K562 (cell line): ENCODE results near the gene ANKRD60. TPM values are rescaled to one million over a fixed set of nuclear protein-coding genes. Genes with fewer than 3 reads are reported as not detected.

ENCODE experiments used
- CBFB ChIP-seq: sonication (generic); formaldehyde crosslinking; IDR thresholded peaks from 2 replicates; pipeline ENCODE4 v1.4.0; 2020; ENCODE audit warnings: mild to moderate bottlenecking, missing genetic modification reagents
- CREM ChIP-seq: IDR thresholded peaks from 2 replicates; pipeline ENCODE4 v1.6.1; 2014; ENCODE audit warnings: antibody characterized with exemption, low read depth
- DMBX1 ChIP-seq: fragments of 250-450 bp; sonication (Bioruptor Pico); IDR thresholded peaks from 2 replicates; pipeline ENCODE4 v1.8.0; 2022; ENCODE audit warnings: inconsistent platforms, mild to moderate bottlenecking, moderate library complexity, borderline replicate concordance
- GABPA ChIP-seq: fragments of 200-800 bp; sonication (Bioruptor generic); conservative IDR thresholded peaks from 2 replicates; pipeline ENCODE4 v1.6.1; 2016; ENCODE audit warnings: low read depth, missing genetic modification characterization, missing compliant biosample characterization
- GATAD2A ChIP-seq: fragments of 450-650 bp; IDR thresholded peaks from 2 replicates; pipeline ENCODE4 v1.6.1; 2017
- HDGF ChIP-seq: fragments of 450-650 bp; IDR thresholded peaks from 2 replicates; pipeline ENCODE4 v1.6.1; 2016
- SRSF7 ChIP-seq: fragments of 200-400 bp; formaldehyde crosslinking; optimal IDR thresholded peaks from 2 replicates; pipeline ENCODE3; 2017; ENCODE audit warnings: mild to moderate bottlenecking, low read depth, low read length
- TAF1 ChIP-seq: IDR thresholded peaks from 2 replicates; pipeline ENCODE4 v1.6.1; 2011; ENCODE audit warnings: mild to moderate bottlenecking, low read length, moderate library complexity; ENCODE audit not compliant: insufficient read depth, control insufficient read depth, severe bottlenecking; ENCODE audit errors: extremely low read depth
- TBL1XR1 ChIP-seq, 2 experiments: IDR thresholded peaks; 2 replicates each; pipeline ENCODE4 v1.6.1; 2012; ENCODE audit warnings: improper control_type of control experiment in 2 of 2, low read length in 2 of 2, mild to moderate bottlenecking in 1 of 2
- ZFP1 ChIP-seq: fragments of 450-650 bp; formaldehyde crosslinking; IDR thresholded peaks from 2 replicates; pipeline ENCODE4 v1.4.0; 2020; ENCODE audit warnings: mild to moderate bottlenecking, mixed read lengths
- ZFPM2 ChIP-seq: fragments of 250-450 bp; sonication (Bioruptor Pico); IDR thresholded peaks from 2 replicates; pipeline ENCODE4 v1.5.1; 2022; ENCODE audit warnings: mild to moderate bottlenecking
- ZFX ChIP-seq: sonication (generic); formaldehyde crosslinking; IDR thresholded peaks from 2 replicates; pipeline ENCODE4 v1.8.0; 2022; ENCODE audit warnings: mild to moderate bottlenecking, missing genetic modification reagents, moderate library complexity
- ZNF79 ChIP-seq: fragments of 250-450 bp; sonication (Bioruptor Pico); IDR thresholded peaks from 2 replicates; pipeline ENCODE4 v1.4.0; 2020; ENCODE audit warnings: low read depth, mild to moderate bottlenecking, moderate library complexity
- polyA plus RNA-seq, 8 experiments: library from polyadenylated mRNA; depleted of rRNA in 4 of 8; stranded (reverse) in 5 of 8; unstranded in 3 of 8; fragments of >200 nt; fragmentation: Nextera tagmentation in 2 of 8; fragmentation: Illumina TruSeq in 1 of 8; extraction: Ambion mirVana in 2 of 8; extraction: Trizol in 1 of 8; gene quantifications; 2 replicates each; pipeline versions ENCODE4 v1.2.1 to v1.2.3, GENCODE V29; 2011 to 2014; ENCODE audit warnings: inconsistent platforms in 1 of 8, missing spikeins in 1 of 8
- total RNA-seq, 7 experiments: library from RNA; depleted of rRNA in 6 of 7; stranded (reverse); fragments of >200 nt in 6 of 7; fragmentation: Illumina TruSeq in 2 of 7; extraction: Trizol in 2 of 7; gene quantifications; 2 replicates each; pipeline versions ENCODE4 v1.2.1 to v1.2.3, GENCODE V29; 2011 to 2021; ENCODE audit warnings: low replicate concordance in 1 of 7
- TF ChIP-seq, protein P1 (sequence below): fragments of 450-650 bp; IDR thresholded peaks from 2 replicates; pipeline ENCODE4 v1.6.1; 2014; ENCODE audit warnings: low read depth, mild to moderate bottlenecking, moderate library complexity, borderline replicate concordance
- TF ChIP-seq, protein P2 (sequence below), 2 experiments: fragments of 250-450 bp in 1 of 2; fragments of 450-650 bp in 1 of 2; sonication (Bioruptor Pico) in 1 of 2; IDR thresholded peaks; 2 replicates each; pipeline versions ENCODE4 v1.6.1 to v1.8.0; 2016 to 2021; ENCODE audit warnings: mild to moderate bottlenecking in 2 of 2, moderate library complexity in 2 of 2, missing compliant biosample characterization in 1 of 2, missing genetic modification characterization in 1 of 2
- TF ChIP-seq, protein P3 (sequence below): sonication (generic); IDR thresholded peaks from 2 replicates; pipeline ENCODE4 v1.6.1; 2016
- TF ChIP-seq, protein P4 (sequence below), 2 experiments: IDR thresholded peaks; 2 replicates each; pipeline ENCODE4 v1.6.1; 2012; ENCODE audit warnings: improper control_type of control experiment in 2 of 2, low read depth in 2 of 2, low read length in 2 of 2, borderline replicate concordance in 1 of 2
- TF ChIP-seq, protein P5 (sequence below), 2 experiments: fragments of 200-800 bp in 1 of 2; sonication (Bioruptor generic) in 1 of 2; sonication (generic) in 1 of 2; formaldehyde crosslinking in 1 of 2; IDR thresholded peaks in 1 of 2; conservative IDR thresholded peaks in 1 of 2; 2 replicates each; pipeline versions ENCODE4 v1.5.0 to v1.6.1; 2016 to 2020; ENCODE audit warnings: missing compliant biosample characterization in 1 of 2, missing genetic modification characterization in 1 of 2, missing genetic modification reagents in 1 of 2
- TF ChIP-seq, protein P6 (sequence below): fragments of 450-650 bp; IDR thresholded peaks from 2 replicates; pipeline ENCODE4 v1.6.1; 2016; ENCODE audit warnings: low read depth, mild to moderate bottlenecking, moderate library complexity

ANKRD60 gene
- total and polyA plus RNA-seq, 9 of the 15 experiments (the other 6 are each of a cell fraction or from before 2014, with no cell fraction given) = not detected

DNA sequence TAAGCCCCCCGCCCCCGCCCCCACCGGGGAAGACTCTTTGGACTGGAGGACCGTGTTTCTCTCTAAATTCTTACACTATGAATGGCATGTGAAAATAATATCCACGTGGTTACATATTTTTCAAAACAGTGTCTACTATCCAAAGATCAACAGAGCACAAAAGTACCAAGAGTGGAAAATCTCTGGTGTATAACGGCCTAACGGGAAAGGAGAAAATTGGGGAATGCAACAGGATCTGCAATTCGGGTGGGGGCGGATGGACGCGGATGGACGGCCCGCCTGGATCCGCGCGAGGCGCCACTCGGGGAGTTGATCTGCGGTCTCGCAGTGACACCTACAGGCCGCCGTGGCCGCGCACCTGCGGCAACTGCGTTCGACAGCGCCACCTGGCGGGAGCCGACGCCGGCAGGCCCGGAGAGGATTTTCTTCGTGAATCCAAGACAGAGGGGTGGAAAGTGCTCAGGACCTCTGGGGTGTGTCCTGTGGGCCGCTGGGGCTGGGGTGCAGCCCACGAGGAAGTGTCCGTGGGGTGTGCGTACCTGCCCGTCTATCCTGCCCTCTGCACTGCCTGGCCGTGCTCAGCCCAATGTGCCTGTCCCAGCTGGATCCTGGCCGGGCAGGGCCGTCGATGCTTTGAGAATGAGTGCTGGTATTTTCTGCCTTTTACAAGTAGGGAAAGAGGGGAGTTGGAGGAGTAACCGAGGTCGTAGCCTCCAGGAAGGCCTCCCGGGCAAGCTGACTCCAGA is 18.6 kb downstream of the ANKRD60 start (continued):
- TF ChIP-seq, protein P1, sequence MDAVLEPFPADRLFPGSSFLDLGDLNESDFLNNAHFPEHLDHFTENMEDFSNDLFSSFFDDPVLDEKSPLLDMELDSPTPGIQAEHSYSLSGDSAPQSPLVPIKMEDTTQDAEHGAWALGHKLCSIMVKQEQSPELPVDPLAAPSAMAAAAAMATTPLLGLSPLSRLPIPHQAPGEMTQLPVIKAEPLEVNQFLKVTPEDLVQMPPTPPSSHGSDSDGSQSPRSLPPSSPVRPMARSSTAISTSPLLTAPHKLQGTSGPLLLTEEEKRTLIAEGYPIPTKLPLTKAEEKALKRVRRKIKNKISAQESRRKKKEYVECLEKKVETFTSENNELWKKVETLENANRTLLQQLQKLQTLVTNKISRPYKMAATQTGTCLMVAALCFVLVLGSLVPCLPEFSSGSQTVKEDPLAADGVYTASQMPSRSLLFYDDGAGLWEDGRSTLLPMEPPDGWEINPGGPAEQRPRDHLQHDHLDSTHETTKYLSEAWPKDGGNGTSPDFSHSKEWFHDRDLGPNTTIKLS = no peak
- no peak; the same call in 1 of the 2 replicates for TF ChIP-seq CBFB (CRISPR knock-in tag)
- TF ChIP-seq TAF1 = no peak
- TF ChIP-seq, protein P2, sequence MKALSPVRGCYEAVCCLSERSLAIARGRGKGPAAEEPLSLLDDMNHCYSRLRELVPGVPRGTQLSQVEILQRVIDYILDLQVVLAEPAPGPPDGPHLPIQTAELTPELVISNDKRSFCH (CRISPR knock-in tag; IDR thresholded peaks at IDR 0.05) = no peak
- TF ChIP-seq, protein P2 (tag; IDR thresholded peaks at IDR 0.05) = no peak
- no peak for TF ChIP-seq GABPA (tag)
- no peak for TF ChIP-seq HDGF
- TF ChIP-seq ZFX (CRISPR knock-in tag) = peak; percentile 34; the same call in 1 of the 2 replicates
- no peak for TF ChIP-seq DMBX1
- TF ChIP-seq, protein P3, sequence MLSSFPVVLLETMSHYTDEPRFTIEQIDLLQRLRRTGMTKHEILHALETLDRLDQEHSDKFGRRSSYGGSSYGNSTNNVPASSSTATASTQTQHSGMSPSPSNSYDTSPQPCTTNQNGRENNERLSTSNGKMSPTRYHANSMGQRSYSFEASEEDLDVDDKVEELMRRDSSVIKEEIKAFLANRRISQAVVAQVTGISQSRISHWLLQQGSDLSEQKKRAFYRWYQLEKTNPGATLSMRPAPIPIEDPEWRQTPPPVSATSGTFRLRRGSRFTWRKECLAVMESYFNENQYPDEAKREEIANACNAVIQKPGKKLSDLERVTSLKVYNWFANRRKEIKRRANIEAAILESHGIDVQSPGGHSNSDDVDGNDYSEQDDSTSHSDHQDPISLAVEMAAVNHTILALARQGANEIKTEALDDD = no peak
- no peak for TF ChIP-seq ZNF79 (CRISPR knock-in tag)
- TF ChIP-seq ZFPM2 = no peak
- TF ChIP-seq CREM = peak; percentile 65; the same call in 1 of the 2 replicates
- TF ChIP-seq, protein P4, sequence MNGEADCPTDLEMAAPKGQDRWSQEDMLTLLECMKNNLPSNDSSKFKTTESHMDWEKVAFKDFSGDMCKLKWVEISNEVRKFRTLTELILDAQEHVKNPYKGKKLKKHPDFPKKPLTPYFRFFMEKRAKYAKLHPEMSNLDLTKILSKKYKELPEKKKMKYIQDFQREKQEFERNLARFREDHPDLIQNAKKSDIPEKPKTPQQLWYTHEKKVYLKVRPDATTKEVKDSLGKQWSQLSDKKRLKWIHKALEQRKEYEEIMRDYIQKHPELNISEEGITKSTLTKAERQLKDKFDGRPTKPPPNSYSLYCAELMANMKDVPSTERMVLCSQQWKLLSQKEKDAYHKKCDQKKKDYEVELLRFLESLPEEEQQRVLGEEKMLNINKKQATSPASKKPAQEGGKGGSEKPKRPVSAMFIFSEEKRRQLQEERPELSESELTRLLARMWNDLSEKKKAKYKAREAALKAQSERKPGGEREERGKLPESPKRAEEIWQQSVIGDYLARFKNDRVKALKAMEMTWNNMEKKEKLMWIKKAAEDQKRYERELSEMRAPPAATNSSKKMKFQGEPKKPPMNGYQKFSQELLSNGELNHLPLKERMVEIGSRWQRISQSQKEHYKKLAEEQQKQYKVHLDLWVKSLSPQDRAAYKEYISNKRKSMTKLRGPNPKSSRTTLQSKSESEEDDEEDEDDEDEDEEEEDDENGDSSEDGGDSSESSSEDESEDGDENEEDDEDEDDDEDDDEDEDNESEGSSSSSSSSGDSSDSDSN (IDR thresholded peaks at IDR 0.05; ENCODE audit: borderline replicate concordance in 1 of 2, low read depth in 2 of 2, low read length in 2 of 2) = 0 out of 4 replicates have a peak, but pooled peaks of 1 of the 2 experiments have one; percentile 37
- no peak for TF ChIP-seq ZFP1 (CRISPR knock-in tag)
- no peak; the same call in 1 of the 2 replicates for TF ChIP-seq GATAD2A
- TF ChIP-seq, protein P5, sequence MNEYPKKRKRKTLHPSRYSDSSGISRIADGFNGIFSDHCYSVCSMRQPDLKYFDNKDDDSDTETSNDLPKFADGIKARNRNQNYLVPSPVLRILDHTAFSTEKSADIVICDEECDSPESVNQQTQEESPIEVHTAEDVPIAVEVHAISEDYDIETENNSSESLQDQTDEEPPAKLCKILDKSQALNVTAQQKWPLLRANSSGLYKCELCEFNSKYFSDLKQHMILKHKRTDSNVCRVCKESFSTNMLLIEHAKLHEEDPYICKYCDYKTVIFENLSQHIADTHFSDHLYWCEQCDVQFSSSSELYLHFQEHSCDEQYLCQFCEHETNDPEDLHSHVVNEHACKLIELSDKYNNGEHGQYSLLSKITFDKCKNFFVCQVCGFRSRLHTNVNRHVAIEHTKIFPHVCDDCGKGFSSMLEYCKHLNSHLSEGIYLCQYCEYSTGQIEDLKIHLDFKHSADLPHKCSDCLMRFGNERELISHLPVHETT (CRISPR knock-in tag; conservative IDR thresholded peaks at IDR 0.05 in 1 of 2, IDR thresholded peaks at IDR 0.05 in 1 of 2) = no peak
- no peak for TF ChIP-seq SRSF7
- TF ChIP-seq, protein P6, sequence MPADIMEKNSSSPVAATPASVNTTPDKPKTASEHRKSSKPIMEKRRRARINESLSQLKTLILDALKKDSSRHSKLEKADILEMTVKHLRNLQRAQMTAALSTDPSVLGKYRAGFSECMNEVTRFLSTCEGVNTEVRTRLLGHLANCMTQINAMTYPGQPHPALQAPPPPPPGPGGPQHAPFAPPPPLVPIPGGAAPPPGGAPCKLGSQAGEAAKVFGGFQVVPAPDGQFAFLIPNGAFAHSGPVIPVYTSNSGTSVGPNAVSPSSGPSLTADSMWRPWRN = no peak
- TF ChIP-seq TBL1XR1 (IDR thresholded peaks at IDR 0.05; ENCODE audit: low read length in 2 of 2) = peak in 1 of 2 experiments; percentile 71; a peak in 1 of 4 replicates
